ENCODE measurements around the gene MICU1.
A peak's percentile ranks its signal among the peaks of the same experiment; 100 is the strongest.
"Not testable (repeated sequence)": the region's sequence is repeated elsewhere in the genome, so short reads cannot be mapped to it uniquely, and the experiment has no call there.

The MICU1 gene

GRCh38 chr10:72353965-72354355 lies 271.9 kb downstream of the MICU1 start:
- no peak for TF ChIP-seq CTCF (IDR thresholded peaks at IDR 0.05; ENCODE audit: low read depth, low read length, missing control alignments)
- in situ Hi-C loops (cut with HindIII; ENCODE audit: low pct_ligation_motif_present, low sequenced_read_pairs): no loop called here
- Histone ChIP-seq H3K27me3 (replicated peaks) (no peaks in the 10 kb centered on the region), H3K36me3 (replicated peaks) (peaks cover 6% of the 10 kb centered on the region), H3K4me3 (ENCODE audit: low read depth, low read length) (peak overlapping the region; percentile 99), H3K27ac (peak overlapping the region; percentile 97)
- no peak for DNase-seq

GRCh38 chr10:72353028-72353964 lies 272.6 kb downstream of the MICU1 start:
- Histone ChIP-seq H3K27me3 (replicated peaks) (no peaks in the 10 kb centered on the region), H3K4me3 (ENCODE audit: low read depth, low read length) (peak overlapping the region; percentile 99), H3K36me3 (replicated peaks) (peaks cover 8% of the 10 kb centered on the region), H3K27ac (peak overlapping the region; percentile 97)
- TF ChIP-seq CTCF (IDR thresholded peaks at IDR 0.05; ENCODE audit: low read depth, low read length, missing control alignments): no peak
- peak; percentile 48 for DNase-seq
- in situ Hi-C loops (cut with HindIII; ENCODE audit: low pct_ligation_motif_present, low sequenced_read_pairs): no loop called here

GRCh38 chr10:72351479-72351878 lies 274.4 kb downstream of the MICU1 start:
- no peaks in the 10 kb centered on the region for H3K27me3 ChIP-seq (replicated peaks)
- no peak overlapping the region for H3K4me3 ChIP-seq (ENCODE audit: low read depth, low read length)
- H3K27ac ChIP-seq: no peak overlapping the region
- in situ Hi-C loops (cut with HindIII; ENCODE audit: low pct_ligation_motif_present, low sequenced_read_pairs): no loop called here
- TF ChIP-seq CTCF (IDR thresholded peaks at IDR 0.05; ENCODE audit: low read depth, low read length, missing control alignments): no peak
- H3K36me3 ChIP-seq (replicated peaks): peaks cover 15% of the 10 kb centered on the region
- DNase-seq: no peak

GRCh38 chr10:72349438-72349837 lies 276.4 kb downstream of the MICU1 start:
- Histone ChIP-seq H3K27ac (no peak overlapping the region), H3K4me3 (ENCODE audit: low read depth, low read length) (no peak overlapping the region), H3K36me3 (replicated peaks) (peaks cover 15% of the 10 kb centered on the region), H3K27me3 (replicated peaks) (no peaks in the 10 kb centered on the region)
- in situ Hi-C loops (cut with HindIII; ENCODE audit: low pct_ligation_motif_present, low sequenced_read_pairs): no loop called here
- no peak for DNase-seq
- no peak for TF ChIP-seq CTCF (IDR thresholded peaks at IDR 0.05; ENCODE audit: low read depth, low read length, missing control alignments)

- Histone ChIP-seq H3K4me3 (ENCODE audit: low read depth, low read length) (no peak overlapping the region), H3K27me3 (replicated peaks) (no peaks in the 10 kb centered on the region), H3K36me3 (replicated peaks) (peaks cover 17% of the 10 kb centered on the region), H3K27ac (no peak overlapping the region)
- no peak for DNase-seq
- in situ Hi-C loops (cut with HindIII; ENCODE audit: low pct_ligation_motif_present, low sequenced_read_pairs): no loop called here
- TF ChIP-seq CTCF (IDR thresholded peaks at IDR 0.05; ENCODE audit: low read depth, low read length, missing control alignments): no peak
These were observed 277.6 kb downstream of the MICU1 start for GRCh38 chr10:72348282-72348681.

DNA sequence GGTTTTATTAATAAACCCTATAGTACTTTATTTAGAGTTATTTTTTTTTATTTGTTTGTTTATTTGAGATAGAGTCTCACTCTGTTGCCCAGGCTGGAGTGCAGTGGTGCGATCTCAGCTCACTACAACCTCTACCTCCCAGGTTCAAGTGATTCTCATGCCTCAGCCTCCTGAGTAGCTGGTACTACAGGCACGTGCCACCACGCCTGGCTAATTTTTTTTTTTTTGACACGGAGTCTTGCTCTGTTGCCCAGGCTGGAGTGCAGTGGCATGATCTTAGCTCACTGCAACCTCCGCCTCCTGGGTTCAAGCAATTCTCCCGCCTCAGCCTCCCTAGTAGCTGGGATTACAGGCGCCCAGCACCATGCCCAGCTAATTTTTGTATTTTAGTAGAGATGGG lies 279.8 kb downstream of the MICU1 start:
- DNase-seq; H3K27ac ChIP-seq; H3K27me3 ChIP-seq (replicated peaks); in situ Hi-C loops (cut with HindIII; ENCODE audit: low pct_ligation_motif_present, low sequenced_read_pairs); H3K4me3 ChIP-seq (ENCODE audit: low read depth, low read length): not testable (repeated sequence)
- H3K36me3 ChIP-seq (replicated peaks): peaks cover 17% of the 10 kb centered on the region
